ENCODE data around the gene MARK3. TPM values are rescaled to one million over a fixed set of nuclear protein-coding genes. Genes with fewer than 3 reads are reported as not detected.

Gene MARK3
- total RNA-seq, 1 donor from 2014 or later: 84.2 TPM

DNA sequence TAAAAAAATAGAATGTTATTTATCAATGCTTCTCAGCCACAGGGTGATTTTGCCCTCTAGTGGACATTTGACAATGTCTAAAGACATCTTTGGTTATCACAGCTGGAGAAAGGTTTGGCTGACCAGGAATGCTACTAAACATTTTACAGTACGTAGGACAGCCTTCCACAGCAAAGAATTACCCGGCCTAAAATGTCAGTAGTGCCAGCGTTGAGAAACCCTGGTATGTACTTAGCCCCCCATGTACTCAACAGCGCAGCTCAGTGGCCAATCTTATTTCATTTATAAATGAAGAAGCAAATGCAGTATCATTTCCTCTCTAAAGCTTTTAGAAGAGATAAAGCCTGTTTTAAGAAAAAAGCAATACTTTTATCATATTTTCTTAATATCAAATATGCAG lies 5.8 kb downstream of the MARK3 start:
- Mint-ChIP-seq H3K4me3 (ENCODE audit: unreplicated experiment) (no peak overlapping the region), H3K4me1 (ENCODE audit: unreplicated experiment) (peaks cover 53% of the 10 kb centered on the region), H3K27ac (ENCODE audit: unreplicated experiment) (peak overlapping the region; percentile 72), H3K9me3 (ENCODE audit: unreplicated experiment) (no peaks in the 10 kb centered on the region), H3K36me3 (ENCODE audit: unreplicated experiment) (no peaks in the 10 kb centered on the region), H3K27me3 (ENCODE audit: unreplicated experiment) (no peaks in the 10 kb centered on the region)
- peak; percentile 81 for TF ChIP-seq CTCF (IDR thresholded peaks at IDR 0.05)
- peak; percentile 76 for DNase-seq (ENCODE audit: extremely low spot score, unreplicated experiment)

- H3K9me3 Mint-ChIP-seq (ENCODE audit: unreplicated experiment): no peaks in the 10 kb centered on the region
Measured at GRCh38 chr14:103392106-103392505, 6.9 kb downstream of the MARK3 start.

GRCh38 chr14:103392572-103392971 lies 7.4 kb downstream of the MARK3 start:
- Mint-ChIP-seq H3K27me3 (ENCODE audit: unreplicated experiment) (no peaks in the 10 kb centered on the region), H3K4me3 (ENCODE audit: unreplicated experiment) (no peak overlapping the region), H3K27ac (ENCODE audit: unreplicated experiment) (no peak overlapping the region), H3K36me3 (ENCODE audit: unreplicated experiment) (no peaks in the 10 kb centered on the region), H3K9me3 (ENCODE audit: unreplicated experiment) (no peaks in the 10 kb centered on the region), H3K4me1 (ENCODE audit: unreplicated experiment) (peaks cover 56% of the 10 kb centered on the region)
- TF ChIP-seq CTCF (IDR thresholded peaks at IDR 0.05): no peak
- no peak for DNase-seq (ENCODE audit: extremely low spot score, unreplicated experiment)

More at GRCh38 chr14:103392106-103392505, 6.9 kb downstream of the MARK3 start:
- TF ChIP-seq CTCF (IDR thresholded peaks at IDR 0.05): no peak
- H3K27me3 Mint-ChIP-seq (ENCODE audit: unreplicated experiment): no peaks in the 10 kb centered on the region
- H3K4me1 Mint-ChIP-seq (ENCODE audit: unreplicated experiment): peaks cover 58% of the 10 kb centered on the region
- H3K27ac Mint-ChIP-seq (ENCODE audit: unreplicated experiment): no peak overlapping the region
- H3K36me3 Mint-ChIP-seq (ENCODE audit: unreplicated experiment): no peaks in the 10 kb centered on the region
- H3K4me3 Mint-ChIP-seq (ENCODE audit: unreplicated experiment): no peak overlapping the region
- no peak for DNase-seq (ENCODE audit: extremely low spot score, unreplicated experiment)

DNA sequence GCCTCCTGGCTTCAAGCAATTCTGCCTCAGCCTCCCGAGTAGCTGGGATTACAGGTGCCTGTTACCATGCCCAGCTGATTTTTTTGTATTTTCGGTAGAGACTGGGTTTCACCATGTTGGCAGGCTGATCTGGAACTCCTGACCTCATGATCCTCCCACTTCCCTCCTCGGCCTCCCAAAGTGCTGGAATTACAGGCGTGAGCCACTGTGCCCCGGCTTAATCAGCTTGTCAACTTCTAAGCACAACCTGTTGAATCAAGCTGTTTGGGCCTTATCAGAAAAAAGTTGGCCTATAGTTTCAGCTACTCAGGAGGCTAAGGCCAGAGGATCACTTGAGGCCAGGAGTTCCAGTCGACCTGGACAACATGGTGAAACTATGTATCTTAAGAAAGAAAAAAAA lies 7.9 kb downstream of the MARK3 start:
- Mint-ChIP-seq H3K4me1 (ENCODE audit: unreplicated experiment) (peaks cover 56% of the 10 kb centered on the region), H3K9me3 (ENCODE audit: unreplicated experiment) (no peaks in the 10 kb centered on the region), H3K27ac (ENCODE audit: unreplicated experiment) (peak overlapping the region; percentile 52), H3K27me3 (ENCODE audit: unreplicated experiment) (no peaks in the 10 kb centered on the region), H3K4me3 (ENCODE audit: unreplicated experiment) (no peak overlapping the region), H3K36me3 (ENCODE audit: unreplicated experiment) (no peaks in the 10 kb centered on the region)
- TF ChIP-seq CTCF (IDR thresholded peaks at IDR 0.05): no peak
- no peak for DNase-seq (ENCODE audit: extremely low spot score, unreplicated experiment)

DNA sequence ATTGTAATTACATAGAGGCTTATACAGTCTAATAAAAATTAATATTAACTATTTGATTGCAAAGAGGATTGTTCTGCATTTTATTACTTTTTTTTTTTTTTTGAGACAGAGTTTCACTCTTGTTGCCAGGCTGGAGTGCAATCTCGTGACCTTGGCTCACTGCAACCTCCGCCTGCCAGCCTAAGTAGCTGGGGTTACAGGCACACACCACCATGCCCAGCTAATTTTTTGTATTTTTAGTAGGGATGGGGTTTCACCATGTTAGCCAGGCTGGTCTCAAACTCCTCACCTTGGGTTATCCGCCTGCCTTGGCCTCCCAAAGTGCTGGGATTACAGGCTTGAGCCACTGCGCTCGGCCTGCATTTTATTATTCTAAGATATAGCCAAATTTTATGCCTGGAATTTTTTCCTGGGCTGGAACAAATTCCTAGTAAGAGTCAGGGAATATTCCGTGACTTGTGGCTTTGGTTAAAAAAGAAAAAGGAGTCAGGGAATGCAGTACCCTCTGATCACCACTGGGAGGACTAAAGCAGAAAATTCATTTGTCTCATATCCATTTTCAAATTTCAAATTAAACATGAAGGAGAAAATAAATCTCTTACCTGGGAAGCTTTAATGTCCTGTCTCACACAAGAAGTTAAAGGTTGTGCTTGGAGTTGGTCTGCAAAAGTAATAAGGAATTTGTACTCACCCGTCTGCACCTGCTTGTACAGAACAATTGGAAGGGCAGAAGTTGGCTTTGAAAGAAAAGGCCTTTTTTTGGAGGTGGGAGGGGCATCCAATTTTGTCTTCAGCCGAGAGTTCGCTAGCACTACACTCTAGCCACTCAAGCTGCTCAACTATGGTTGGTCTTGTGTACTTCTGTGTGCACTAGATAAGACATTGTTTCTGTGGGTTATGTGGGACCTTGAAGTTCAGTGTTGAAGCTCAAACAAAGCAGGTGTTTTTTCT lies 8.7 kb downstream of the MARK3 start:
- peaks cover 56% of the 10 kb centered on the region for H3K4me1 Mint-ChIP-seq (ENCODE audit: unreplicated experiment)
- no peaks in the 10 kb centered on the region for H3K27me3 Mint-ChIP-seq (ENCODE audit: unreplicated experiment)
- no peak for DNase-seq (ENCODE audit: extremely low spot score, unreplicated experiment)
- TF ChIP-seq CTCF (IDR thresholded peaks at IDR 0.05): peak; percentile 71
- no peak overlapping the region for H3K27ac Mint-ChIP-seq (ENCODE audit: unreplicated experiment)
- H3K36me3 Mint-ChIP-seq (ENCODE audit: unreplicated experiment): no peaks in the 10 kb centered on the region
- H3K9me3 Mint-ChIP-seq (ENCODE audit: unreplicated experiment): no peaks in the 10 kb centered on the region
- no peak overlapping the region for H3K4me3 Mint-ChIP-seq (ENCODE audit: unreplicated experiment)

Measured in osteocyte (in vitro differentiated cells).